ENCODE measurements around the gene DNPH1.

DNPH1 gene

GRCh38 chr6:43221046-43221972, 8.0 kb downstream of the DNPH1 start:
- DNase-seq (ENCODE audit: low read depth in 2 of 2): peak in 1 of 2 donors; percentile 12
- H3K4me3 ChIP-seq (replicated peaks in 1 of 2; ENCODE audit: low read depth in 2 of 2, low read length in 2 of 2): no peak overlapping the region
- no peak for TF ChIP-seq CTCF (IDR thresholded peaks at IDR 0.05; ENCODE audit: low read depth, low read length)

GRCh38 chr6:43220439-43220951, 8.8 kb downstream of the DNPH1 start:
- DNase-seq (ENCODE audit: low read depth in 2 of 2): no peak
- no peak for TF ChIP-seq CTCF (IDR thresholded peaks at IDR 0.05; ENCODE audit: low read depth, low read length)
- no peak overlapping the region for H3K4me3 ChIP-seq (replicated peaks in 1 of 2; ENCODE audit: low read depth in 2 of 2, low read length in 2 of 2)

- DNase-seq (ENCODE audit: low read depth in 2 of 2): no peak
- TF ChIP-seq CTCF (IDR thresholded peaks at IDR 0.05; ENCODE audit: low read depth, low read length): no peak
- no peak overlapping the region for H3K4me3 ChIP-seq (replicated peaks in 1 of 2; ENCODE audit: low read depth in 2 of 2, low read length in 2 of 2)
Measured at GRCh38 chr6:43219814-43220213, 9.5 kb downstream of the DNPH1 start.

GRCh38 chr6:43219119-43219518, 10.2 kb downstream of the DNPH1 start:
- DNase-seq (ENCODE audit: low read depth in 2 of 2): no peak
- H3K4me3 ChIP-seq (replicated peaks in 1 of 2; ENCODE audit: low read depth in 2 of 2, low read length in 2 of 2): no peak overlapping the region
- TF ChIP-seq CTCF (IDR thresholded peaks at IDR 0.05; ENCODE audit: low read depth, low read length): no peak

GRCh38 chr6:43217351-43217750, 11.9 kb downstream of the DNPH1 start:
- TF ChIP-seq CTCF (IDR thresholded peaks at IDR 0.05; ENCODE audit: low read depth, low read length): no peak
- H3K4me3 ChIP-seq (replicated peaks in 1 of 2; ENCODE audit: low read depth in 2 of 2, low read length in 2 of 2): no peak overlapping the region
- no peak for DNase-seq (ENCODE audit: low read depth in 2 of 2)

- no peak for DNase-seq (ENCODE audit: low read depth in 2 of 2)
- H3K4me3 ChIP-seq (replicated peaks in 1 of 2; ENCODE audit: low read depth in 2 of 2, low read length in 2 of 2): no peak overlapping the region
- no peak for TF ChIP-seq CTCF (IDR thresholded peaks at IDR 0.05; ENCODE audit: low read depth, low read length)
Measured at GRCh38 chr6:43216200-43216599, 13.1 kb downstream of the DNPH1 start.
